ENCODE data around the gene SENP7.
"Not testable (repeated sequence)": the region's sequence is repeated elsewhere in the genome, so short reads cannot be mapped to it uniquely, and the experiment has no call there.

GRCh38 chr3:101308147-101308772, 204.8 kb downstream of the SENP7 start:
- not testable (repeated sequence) for TF ChIP-seq SPI1 (IDR thresholded peaks at IDR 0.05; ENCODE audit: low read depth, low read length); POLR2A (IDR thresholded peaks at IDR 0.05; ENCODE audit: low read depth, low read length); POLR2AphosphoS5 (IDR thresholded peaks at IDR 0.05; ENCODE audit: low read depth, low read length); TAF1 (IDR thresholded peaks at IDR 0.05; ENCODE audit: low read depth, low read length); PAX5 (IDR thresholded peaks at IDR 0.05; ENCODE audit: insufficient read depth, low read length, severe bottlenecking); POU2F2 (IDR thresholded peaks at IDR 0.05; ENCODE audit: low read depth, low read length)
